Neuronal stem cell (in vitro differentiated cells): ENCODE data around the gene ARPP21.

ENCODE experiments used
- DNase-seq: peaks from one replicate; pipeline ENCODE4 v3.0.0-alpha.2; 2013; ENCODE audit warnings: low spot score
- H2AFZ ChIP-seq: one replicate; pipeline ENCODE4 v1.6.1; 2013; ENCODE audit warnings: mild to moderate bottlenecking, low read length, inconsistent platforms
- H2AK5ac ChIP-seq: 2 replicates; pipeline ENCODE4 v1.6.1; 2013; ENCODE audit warnings: low read depth, mild to moderate bottlenecking, inconsistent platforms, low read length, moderate library complexity, mixed read lengths
- H2BK120ac ChIP-seq: 2 replicates; pipeline ENCODE4 v1.6.1; 2013; ENCODE audit warnings: low read depth, mild to moderate bottlenecking, inconsistent platforms, low read length, moderate library complexity, mixed read lengths
- H2BK12ac ChIP-seq: one replicate; pipeline ENCODE4 v1.6.1; 2013; ENCODE audit warnings: low read length, inconsistent platforms
- H2BK15ac ChIP-seq: 2 replicates; pipeline ENCODE4 v1.6.1; 2013; ENCODE audit warnings: mild to moderate bottlenecking, low read length, inconsistent platforms, mixed read lengths
- H2BK5ac ChIP-seq: one replicate; pipeline ENCODE4 v1.6.1; 2013; ENCODE audit warnings: inconsistent platforms, mild to moderate bottlenecking, low read length, moderate library complexity
- H3K14ac ChIP-seq: one replicate; pipeline ENCODE4 v1.6.1; 2013; ENCODE audit warnings: low read length, inconsistent platforms
- H3K18ac ChIP-seq: 2 replicates; pipeline ENCODE4 v1.6.1; 2013; ENCODE audit warnings: low read length, inconsistent platforms
- H3K23ac ChIP-seq: 2 replicates; pipeline ENCODE4 v1.6.1; 2013; ENCODE audit warnings: low read depth, mild to moderate bottlenecking, mixed read lengths, low read length, inconsistent platforms; ENCODE audit not compliant: poor library complexity
- H3K27ac ChIP-seq: replicated peaks from 3 replicates; pipeline ENCODE4 v1.5.1; 2013; ENCODE audit warnings: low read length, inconsistent platforms
- H3K27me3 ChIP-seq, 3 experiments: 2 replicates each; pipeline ENCODE4 v1.6.1; 2013; ENCODE audit warnings: low read length in 3 of 3, mild to moderate bottlenecking in 2 of 3, inconsistent platforms in 1 of 3, low read depth in 1 of 3, mixed read lengths in 1 of 3, moderate library complexity in 1 of 3; ENCODE audit not compliant: control insufficient read depth in 3 of 3, insufficient read depth in 3 of 3
- H3K36me3 ChIP-seq, 2 donors: replicated peaks in 1 of 2; 2 replicates each; pipeline ENCODE4 v1.6.1; 2013; ENCODE audit warnings: low read length in 2 of 2; ENCODE audit not compliant: control insufficient read depth in 2 of 2, insufficient read depth in 2 of 2
- H3K4ac ChIP-seq: 2 replicates; pipeline ENCODE4 v1.6.1; 2013; ENCODE audit warnings: inconsistent platforms, mild to moderate bottlenecking, low read length, moderate library complexity
- H3K4me1 ChIP-seq, 2 donors: 1 replicate in 1 of 2; 2 replicates in 1 of 2; pipeline ENCODE4 v1.6.1; 2013; ENCODE audit warnings: low read length in 2 of 2, low read depth in 1 of 2; ENCODE audit not compliant: control insufficient read depth in 2 of 2, insufficient read depth in 1 of 2
- H3K4me2 ChIP-seq: one replicate; pipeline ENCODE4 v1.6.1; 2013; ENCODE audit warnings: mild to moderate bottlenecking, low read length, inconsistent platforms; ENCODE audit not compliant: insufficient read depth, poor library complexity, severe bottlenecking
- H3K4me3 ChIP-seq, 2 donors: 2 replicates each; pipeline ENCODE4 v1.5.1; 2013; ENCODE audit warnings: low read length in 2 of 2, mild to moderate bottlenecking in 2 of 2, inconsistent platforms in 1 of 2, moderate library complexity in 1 of 2
- H3K79me1 ChIP-seq: one replicate; pipeline ENCODE4 v1.6.1; 2013; ENCODE audit warnings: low read depth, mild to moderate bottlenecking, inconsistent platforms, low read length, moderate library complexity
- H3K9ac ChIP-seq: one replicate; pipeline ENCODE4 v1.6.1; 2013; ENCODE audit warnings: mild to moderate bottlenecking, low read depth, low read length, inconsistent platforms; ENCODE audit not compliant: poor library complexity
- H3K9me3 ChIP-seq, 2 donors: replicated peaks in 1 of 2; 2 replicates each; pipeline versions ENCODE3 to v1.6.1; 2013; ENCODE audit warnings: low read length in 2 of 2, mild to moderate bottlenecking in 2 of 2, inconsistent platforms in 1 of 2, low read depth in 1 of 2, mixed read lengths in 1 of 2, moderate library complexity in 1 of 2; ENCODE audit not compliant: control insufficient read depth in 2 of 2, insufficient read depth in 1 of 2
- H4K8ac ChIP-seq: one replicate; pipeline ENCODE4 v1.6.1; 2013; ENCODE audit warnings: low read depth, mild to moderate bottlenecking, inconsistent platforms, low read length, moderate library complexity
- H4K91ac ChIP-seq: one replicate; pipeline ENCODE4 v1.6.1; 2013; ENCODE audit warnings: low read length, low read depth, mild to moderate bottlenecking, inconsistent platforms; ENCODE audit not compliant: poor library complexity
- WGBS, 2 donors: extraction: QIAGEN DNeasy Blood & Tissue Kit; methylation state at CpG; one replicate each; pipeline ENCODE4 v1.1.7; 2013; ENCODE audit warnings: missing lambda C conversion rate in 2 of 2, mixed read lengths in 1 of 2; ENCODE audit not compliant: insufficient read length in 2 of 2, insufficient replicate concordance in 1 of 2; ENCODE audit errors: extremely low coverage in 2 of 2; 5-methylcytosine and 5-hydroxymethylcytosine counted together

Gene ARPP21

DNA sequence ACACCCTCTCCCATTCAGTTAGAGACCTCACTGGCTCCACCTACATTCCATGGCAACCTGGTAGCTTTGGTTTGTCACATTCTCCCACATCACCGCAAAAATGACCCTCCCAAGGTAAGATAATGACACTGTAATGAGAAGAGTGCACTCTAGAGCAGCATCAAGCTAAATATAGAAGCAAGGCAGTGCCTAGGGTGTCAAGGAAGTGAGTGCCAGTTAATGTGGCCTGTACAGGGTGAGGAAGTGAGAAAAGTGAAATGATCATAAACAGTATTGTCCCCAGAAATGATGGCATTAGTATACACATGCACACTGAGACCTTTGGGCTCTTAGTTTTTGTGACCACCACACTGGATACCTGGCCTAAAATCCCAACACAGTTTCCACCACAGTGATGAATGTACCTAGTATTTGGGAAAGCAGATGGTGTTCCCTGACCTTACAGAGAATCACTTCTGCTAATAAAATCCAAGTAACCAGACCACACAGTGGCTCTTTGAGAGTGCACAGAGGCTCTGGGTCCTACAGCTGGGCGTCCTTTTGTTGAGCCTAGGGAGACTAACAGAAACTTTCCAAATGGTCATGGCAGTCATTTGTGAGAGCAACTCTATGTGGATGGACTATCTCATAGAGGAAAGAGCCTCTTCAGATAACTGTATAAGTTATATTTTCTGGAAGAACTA lies 106.6 kb downstream of the ARPP21 start:
- Histone ChIP-seq H3K4ac (no peak overlapping the region), H3K4me2 (no peak overlapping the region), H2BK12ac (no peak overlapping the region), H3K27ac (no peak overlapping the region), H4K91ac (no peak overlapping the region), H2BK120ac (no peak overlapping the region), H3K9me3 (no peaks in the 10 kb centered on the region), H3K4me3 (no peak overlapping the region), H3K9ac (no peak overlapping the region), H3K18ac (no peak overlapping the region), H3K14ac (no peak overlapping the region), H2BK15ac (no peak overlapping the region), H2AFZ (peak overlapping the region; percentile 31), H2AK5ac (no peak overlapping the region), H3K4me1 (peaks cover 9 to 10% of the 10 kb centered on the region in 2 donors), H3K27me3 (no peaks in the 10 kb centered on the region), H4K8ac (no peak overlapping the region), H3K23ac (no peak overlapping the region), H2BK5ac (no peak overlapping the region), H3K79me1 (no peaks in the 10 kb centered on the region), H3K36me3 (no peaks in the 10 kb centered on the region)
- DNase-seq = no peak
- no CpG with 5 or more reads among the region's 2 CpGs for WGBS, 2 donors

DNA sequence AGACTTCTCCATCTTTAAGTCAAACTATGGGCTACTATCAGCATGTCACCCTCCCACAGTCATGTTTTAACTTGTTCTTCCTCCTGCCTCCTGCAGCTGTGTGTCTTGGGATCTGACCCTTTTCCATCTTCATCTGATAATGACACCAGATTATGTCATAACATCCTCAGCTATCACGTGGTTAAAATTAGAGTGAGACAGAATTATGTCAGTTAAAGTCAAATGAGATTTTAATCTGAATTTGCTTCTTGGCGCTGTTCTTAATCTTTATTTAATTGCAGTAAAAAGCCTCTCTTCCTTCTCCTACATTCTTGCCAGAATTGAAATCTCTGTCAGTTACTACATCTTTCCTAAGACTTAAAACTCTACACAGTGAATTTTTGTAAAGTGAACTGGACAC lies 107.2 kb downstream of the ARPP21 start:
- Histone ChIP-seq H3K27ac (no peak overlapping the region), H4K8ac (no peak overlapping the region), H3K14ac (no peak overlapping the region), H3K23ac (no peak overlapping the region), H2BK5ac (no peak overlapping the region), H2BK120ac (no peak overlapping the region), H3K36me3 (no peaks in the 10 kb centered on the region), H2BK15ac (no peak overlapping the region), H3K27me3 (no peaks in the 10 kb centered on the region), H2BK12ac (no peak overlapping the region), H2AFZ (no peak overlapping the region), H3K4me1 (peaks cover 9 to 10% of the 10 kb centered on the region in 2 donors), H2AK5ac (no peak overlapping the region), H3K4me2 (no peak overlapping the region), H3K4ac (no peak overlapping the region), H3K18ac (no peak overlapping the region), H4K91ac (no peak overlapping the region), H3K9ac (no peak overlapping the region), H3K9me3 (no peaks in the 10 kb centered on the region), H3K79me1 (no peaks in the 10 kb centered on the region), H3K4me3 (no peak overlapping the region)
- WGBS, 2 donors = no CpG with 5 or more reads among the region's 2 CpGs
- DNase-seq = no peak

DNA sequence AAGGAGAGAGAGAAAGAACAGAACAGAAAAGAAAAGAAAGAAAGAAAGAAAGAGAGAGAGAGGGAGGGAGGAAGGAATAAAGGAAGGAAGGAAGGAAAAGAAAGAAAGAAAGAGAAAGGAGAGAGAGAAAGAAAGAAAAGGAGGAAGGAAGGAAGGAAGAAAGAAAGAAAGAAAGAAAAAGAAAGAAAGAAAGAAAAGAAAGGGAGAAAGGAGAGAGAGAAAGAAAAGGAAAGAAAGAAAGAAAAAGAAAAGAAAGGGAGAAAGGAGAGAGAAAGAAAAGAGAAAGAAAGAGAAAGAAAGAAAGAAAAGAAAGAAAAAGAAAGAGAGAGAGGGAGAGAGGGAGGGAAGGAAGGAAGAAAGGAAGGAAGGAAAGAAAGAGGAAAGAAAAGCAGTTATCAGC lies 108.8 kb downstream of the ARPP21 start:
- no peak overlapping the region for H3K9ac ChIP-seq
- H3K23ac ChIP-seq = no peak overlapping the region
- H3K18ac ChIP-seq = no peak overlapping the region
- H2BK15ac ChIP-seq = no peak overlapping the region
- H3K4me3 ChIP-seq = no peak overlapping the region
- no peak overlapping the region for H2AK5ac ChIP-seq
- no peak for DNase-seq
- no peaks in the 10 kb centered on the region for H3K36me3 ChIP-seq
- H3K9me3 ChIP-seq = no peaks in the 10 kb centered on the region
- H3K4me2 ChIP-seq = no peak overlapping the region
- H3K14ac ChIP-seq = no peak overlapping the region
- H4K91ac ChIP-seq = no peak overlapping the region
- H3K79me1 ChIP-seq = no peaks in the 10 kb centered on the region
- H2BK5ac ChIP-seq = no peak overlapping the region
- peaks cover 10% of the 10 kb centered on the region in 2 donors for H3K4me1 ChIP-seq
- no peak overlapping the region for H3K27ac ChIP-seq
- H4K8ac ChIP-seq = no peak overlapping the region
- no peak overlapping the region for H2BK12ac ChIP-seq
- no peak overlapping the region for H3K4ac ChIP-seq
- H3K27me3 ChIP-seq = no peaks in the 10 kb centered on the region
- no peak overlapping the region for H2AFZ ChIP-seq
- no peak overlapping the region for H2BK120ac ChIP-seq

DNA sequence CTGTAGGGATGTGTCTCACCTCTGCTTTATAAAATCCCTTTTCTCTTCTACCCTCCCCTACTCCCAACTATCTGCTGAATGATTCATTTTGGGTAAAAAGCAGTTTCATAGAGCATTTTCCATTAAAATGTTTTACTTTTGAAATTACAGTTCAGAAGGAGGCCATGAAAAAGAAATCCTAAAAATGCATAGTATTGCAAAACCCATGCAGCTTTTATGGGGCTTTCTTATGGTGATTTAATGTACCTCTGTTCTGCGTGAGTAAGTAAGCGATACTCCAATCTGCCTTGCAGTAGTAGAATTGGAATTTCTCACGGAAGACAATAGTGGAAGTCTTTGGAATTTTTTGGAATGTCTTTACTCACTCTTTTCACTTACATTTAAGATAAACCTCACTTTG lies 111.9 kb downstream of the ARPP21 start:
- Histone ChIP-seq H3K9ac (no peak overlapping the region), H2AK5ac (no peak overlapping the region), H3K4me3 (no peak overlapping the region), H2BK5ac (no peak overlapping the region), H3K4me1 (peaks cover 2 to 3% of the 10 kb centered on the region in 2 donors), H3K79me1 (no peaks in the 10 kb centered on the region), H2BK12ac (no peak overlapping the region), H3K23ac (no peak overlapping the region), H4K8ac (no peak overlapping the region), H3K27me3 (no peaks in the 10 kb centered on the region), H3K14ac (no peak overlapping the region), H2BK120ac (no peak overlapping the region), H2AFZ (no peak overlapping the region), H4K91ac (no peak overlapping the region), H2BK15ac (no peak overlapping the region), H3K18ac (no peak overlapping the region), H3K36me3 (no peaks in the 10 kb centered on the region), H3K4me2 (no peak overlapping the region), H3K27ac (no peak overlapping the region), H3K4ac (no peak overlapping the region), H3K9me3 (no peaks in the 10 kb centered on the region)
- no CpG with 5 or more reads among the region's 3 CpGs for WGBS, 2 donors
- DNase-seq = no peak
